ENCODE data around the gene DCC.

DCC gene

DNA sequence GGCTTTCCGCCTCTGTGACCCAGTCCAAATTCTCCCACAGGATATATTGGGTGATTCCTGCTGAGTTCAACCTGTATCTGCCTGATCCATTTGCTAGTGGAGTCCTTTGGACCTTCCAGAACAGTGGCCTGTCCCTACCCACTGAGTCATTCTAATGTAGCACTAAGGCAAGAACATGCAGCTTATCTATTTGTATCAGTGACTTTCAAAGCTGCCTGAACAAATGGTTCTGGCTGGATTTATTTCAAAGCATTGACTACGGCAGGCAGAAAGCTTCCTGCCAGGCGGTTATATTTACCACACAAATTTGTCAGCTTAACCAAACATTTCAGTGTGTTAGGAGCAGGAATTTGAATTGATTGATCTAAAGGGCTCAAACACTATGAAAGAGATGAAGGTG, 613.4 kb downstream of the DCC start:
- no peak for DNase-seq

DNA sequence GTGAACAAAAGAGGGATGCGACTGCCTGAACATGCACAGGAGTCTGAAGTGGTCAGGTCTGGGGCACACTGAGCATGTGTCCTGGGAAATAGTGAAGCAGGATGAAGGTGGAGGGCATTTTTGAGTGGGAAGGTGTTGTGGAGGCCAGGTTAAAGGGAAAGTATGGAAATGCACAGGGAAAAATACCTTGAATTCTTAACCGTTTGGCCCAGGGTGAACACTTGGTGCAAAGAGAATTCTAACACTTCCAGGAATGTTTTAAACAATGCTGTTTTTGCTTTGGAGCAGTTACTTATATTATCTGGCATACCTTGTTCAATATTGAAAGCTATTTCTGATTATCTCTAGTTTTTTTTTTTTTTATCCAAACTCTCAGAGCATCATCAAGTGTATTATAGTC, 623.5 kb downstream of the DCC start:
- no peak for DNase-seq

DNA sequence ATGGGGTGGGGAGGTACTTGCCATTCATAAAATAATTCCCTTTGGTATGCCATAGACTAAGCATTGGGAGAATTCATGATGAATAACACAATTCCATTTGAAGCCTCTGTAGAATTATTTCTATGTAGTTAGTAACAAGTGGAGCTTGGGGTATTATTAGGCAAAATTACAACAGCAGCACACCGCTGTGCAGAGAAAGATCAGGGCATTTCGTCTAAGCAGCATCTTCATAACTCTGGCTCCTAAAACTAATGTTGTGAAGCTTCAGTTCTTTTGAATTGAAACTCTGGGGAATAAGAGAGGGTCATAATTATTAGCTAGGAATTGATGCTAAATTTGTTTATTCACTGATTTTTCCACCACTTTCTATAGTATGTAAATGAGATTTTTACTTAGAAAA, 630.7 kb downstream of the DCC start:
- DNase-seq: no peak

DNA sequence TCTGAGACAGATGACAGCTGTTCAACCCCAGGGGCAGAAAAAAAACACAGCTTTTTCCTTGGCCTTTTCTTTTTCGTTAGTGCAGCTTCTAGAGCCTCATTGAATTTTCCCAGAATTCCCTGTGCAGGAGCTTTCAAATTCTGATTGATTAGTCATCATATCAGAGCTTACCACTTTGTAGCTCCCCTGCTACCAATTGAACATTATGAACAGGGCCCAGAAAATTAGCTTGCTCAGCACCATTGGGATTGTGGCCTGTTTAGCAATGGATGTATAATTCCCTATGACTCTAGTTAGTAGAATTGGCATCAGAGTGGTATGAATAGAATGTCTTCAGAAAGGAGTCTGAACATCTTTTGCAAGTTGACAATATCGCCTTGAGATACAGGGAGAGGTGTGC, 631.1 kb downstream of the DCC start:
- DNase-seq: no peak

DNA sequence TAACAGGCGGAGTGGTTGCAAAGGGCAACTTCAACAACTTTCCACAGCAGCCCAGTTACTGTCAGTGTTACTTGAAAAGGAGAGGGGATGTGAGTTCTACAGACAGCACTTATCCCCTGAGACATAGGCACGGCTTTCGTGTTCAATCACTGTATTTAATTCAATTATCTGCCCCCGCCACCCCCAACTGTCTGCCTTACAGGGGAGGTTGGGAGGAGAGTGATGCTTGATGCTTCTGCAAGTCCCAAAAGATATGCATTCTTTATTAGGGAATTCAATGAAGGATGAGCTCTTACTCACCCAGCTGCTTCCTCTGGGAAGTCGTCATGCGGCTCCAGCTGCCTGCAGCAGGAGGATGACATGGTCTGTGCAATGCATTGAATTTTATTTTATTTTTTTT, 639.9 kb downstream of the DCC start:
- DNase-seq: no peak

DNA sequence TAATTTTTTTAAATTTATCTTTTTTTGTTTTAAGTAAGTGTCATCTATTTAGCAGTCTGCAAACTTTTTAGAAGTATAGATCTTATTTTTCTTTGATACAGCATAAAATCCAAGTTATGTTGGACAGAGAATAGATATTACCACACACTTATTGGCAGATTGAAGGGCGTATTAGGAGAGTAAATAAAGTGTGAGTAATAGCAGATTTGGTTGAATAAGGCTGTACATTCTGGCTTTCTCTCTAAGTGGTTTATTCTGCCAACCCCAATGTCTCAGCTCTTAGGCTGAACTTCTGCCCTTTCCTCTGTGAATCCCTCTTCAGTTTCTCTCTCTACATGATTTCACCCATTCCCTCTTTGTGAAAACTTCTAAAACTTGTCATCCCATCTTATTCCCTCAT, 651.2 kb downstream of the DCC start:
- DNase-seq: no peak

DNA sequence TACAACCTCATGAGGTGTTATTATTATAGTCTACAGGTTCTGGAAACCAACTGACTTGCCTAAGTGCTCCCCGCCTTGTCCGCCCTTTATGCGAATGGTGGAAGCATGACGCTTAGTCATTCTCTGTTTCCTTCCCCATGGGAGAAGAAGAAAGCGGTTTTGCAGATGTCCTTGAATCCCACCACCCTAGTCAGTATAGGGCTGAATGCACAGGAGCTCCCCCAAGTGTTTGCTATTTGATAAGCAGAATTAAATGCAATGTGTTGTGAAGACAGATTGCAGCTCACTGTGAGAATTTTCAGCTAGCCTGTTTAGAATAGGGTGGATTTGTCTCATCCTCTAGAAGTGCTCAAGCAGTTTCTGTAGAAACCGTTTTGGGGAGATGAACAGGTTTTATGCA, 652.0 kb downstream of the DCC start:
- no peak for DNase-seq

DNA sequence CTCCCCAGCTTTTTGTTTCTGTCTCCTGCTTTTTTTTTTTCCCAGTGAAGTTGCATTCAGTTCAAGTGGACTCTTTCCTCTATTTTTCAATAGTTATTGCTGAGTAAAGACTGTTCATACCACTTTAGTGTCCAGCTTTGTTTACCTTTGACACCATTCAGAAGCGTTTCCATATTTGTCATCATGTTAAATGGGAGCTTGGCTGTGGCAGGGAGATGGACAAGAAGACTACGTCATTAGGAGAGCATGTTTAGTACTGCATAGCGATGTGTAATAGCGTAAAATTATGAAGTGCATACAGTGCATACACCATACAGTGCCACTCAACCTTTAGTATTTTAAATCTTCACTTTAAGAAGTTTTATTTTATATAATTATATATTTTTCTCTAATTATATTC, 655.9 kb downstream of the DCC start:
- no peak for DNase-seq

DNA sequence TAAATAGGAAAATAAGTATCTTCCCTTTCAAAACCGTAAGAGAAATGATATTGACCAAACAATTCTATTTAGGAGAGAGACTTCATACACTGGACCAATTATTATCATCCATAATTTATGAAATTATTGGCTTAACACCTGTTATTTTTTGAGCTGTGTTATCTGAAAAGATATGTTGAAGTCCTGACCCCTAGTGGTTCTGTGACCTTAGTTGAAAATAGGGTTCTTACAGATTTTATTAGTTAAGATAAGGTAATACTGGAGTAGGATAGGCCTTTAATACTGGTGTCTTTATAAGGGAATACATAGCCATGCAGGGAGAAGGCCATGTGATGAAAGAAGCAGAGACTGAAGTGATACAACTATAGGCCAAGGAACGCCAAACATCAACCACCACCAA, 659.6 kb downstream of the DCC start:
- no peak for DNase-seq

DNA sequence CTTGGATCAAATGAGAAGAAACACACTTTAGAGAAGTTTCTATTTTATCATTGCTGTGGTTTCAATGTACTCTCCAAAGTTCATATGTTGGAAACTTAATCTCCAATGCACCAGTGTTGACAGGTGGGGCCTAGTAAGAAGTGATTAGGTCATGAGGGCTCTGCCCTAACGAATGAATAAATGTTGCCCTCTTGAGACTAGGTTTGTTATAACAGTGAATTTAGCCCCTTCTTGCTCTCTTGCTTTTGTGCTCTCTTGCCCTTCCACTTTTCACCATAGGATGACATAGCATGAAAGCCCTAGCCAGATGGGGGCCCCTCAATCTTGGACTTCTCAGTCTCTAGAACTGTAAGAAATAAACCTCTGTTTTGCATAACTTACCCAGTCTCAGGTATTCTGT, 664.8 kb downstream of the DCC start:
- no peak for DNase-seq

DNA sequence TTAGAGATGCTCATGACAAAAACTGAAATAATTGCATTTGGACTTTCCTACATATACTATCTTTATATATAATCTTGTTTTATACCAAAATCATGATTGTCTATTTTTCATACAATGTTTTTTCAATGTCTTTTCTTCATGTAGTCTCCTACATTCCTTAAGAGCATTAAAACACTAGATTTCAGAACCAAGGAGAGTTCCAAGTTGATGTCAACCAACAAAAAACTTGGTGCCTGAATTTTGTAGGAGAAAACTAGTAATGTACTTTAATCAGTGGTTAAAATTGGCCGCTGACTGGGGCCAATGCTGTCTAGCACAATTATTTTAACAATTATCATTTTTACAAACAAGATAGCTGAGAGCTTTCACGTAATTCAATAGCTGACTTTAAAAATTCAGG, 678.8 kb downstream of the DCC start:
- DNase-seq: no peak

DNA sequence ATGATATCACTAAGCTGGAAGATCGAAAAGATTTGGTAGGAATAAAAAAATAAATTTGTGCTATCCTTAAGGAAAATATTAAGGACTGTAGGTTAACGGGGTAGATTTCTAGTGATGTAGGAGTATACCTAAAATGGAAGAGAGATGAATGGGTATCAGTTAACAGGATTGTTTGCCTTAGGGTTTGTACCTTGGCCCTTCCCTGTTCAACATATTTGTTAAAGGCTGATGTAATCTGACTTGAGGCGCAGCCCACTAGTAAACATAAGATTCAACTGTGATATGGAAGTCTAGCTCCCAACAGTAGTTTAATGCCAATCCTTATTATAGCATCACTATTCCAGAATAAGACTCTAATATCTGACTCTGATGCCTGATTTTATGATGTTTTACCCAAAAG, 685.2 kb downstream of the DCC start:
- no peak for DNase-seq

DNA sequence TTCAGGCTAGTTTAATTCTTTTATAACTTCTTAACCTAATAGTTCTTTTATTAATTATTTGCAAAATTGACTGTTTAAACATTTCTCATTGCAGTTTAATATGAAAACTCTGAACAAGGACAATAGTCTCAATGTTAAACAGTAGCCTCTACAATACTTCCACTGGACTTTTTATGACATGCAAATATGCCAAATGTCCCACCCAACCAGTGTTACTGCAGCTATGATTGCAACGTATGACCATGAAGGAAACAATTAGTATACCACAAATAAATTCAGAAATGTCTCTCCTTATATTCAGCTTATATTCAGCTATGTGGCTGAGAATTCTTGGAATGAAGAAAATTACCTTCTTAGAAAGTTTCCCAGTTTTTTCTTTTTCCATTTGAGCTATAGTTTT, 688.6 kb downstream of the DCC start:
- no peak for DNase-seq

DNA sequence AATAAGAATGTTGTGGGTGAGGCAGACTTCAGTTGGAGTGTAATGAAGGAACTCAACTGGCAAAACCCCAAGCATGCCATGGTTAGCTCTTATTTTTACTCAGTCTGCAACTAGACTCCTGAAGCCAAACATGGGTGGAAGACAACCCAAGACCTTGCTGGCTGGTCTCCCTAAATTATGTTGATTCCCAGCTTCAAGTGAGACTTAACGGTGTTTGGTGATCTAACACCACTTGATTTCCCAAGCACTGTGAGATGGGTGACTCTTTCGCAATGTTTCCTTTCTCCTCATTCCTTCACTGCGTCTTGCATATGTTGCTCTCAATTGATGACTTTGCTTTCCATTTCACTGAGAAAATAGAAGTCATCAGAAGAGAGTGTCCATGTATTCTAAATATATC, 693.1 kb downstream of the DCC start:
- DNase-seq: no peak

DNA sequence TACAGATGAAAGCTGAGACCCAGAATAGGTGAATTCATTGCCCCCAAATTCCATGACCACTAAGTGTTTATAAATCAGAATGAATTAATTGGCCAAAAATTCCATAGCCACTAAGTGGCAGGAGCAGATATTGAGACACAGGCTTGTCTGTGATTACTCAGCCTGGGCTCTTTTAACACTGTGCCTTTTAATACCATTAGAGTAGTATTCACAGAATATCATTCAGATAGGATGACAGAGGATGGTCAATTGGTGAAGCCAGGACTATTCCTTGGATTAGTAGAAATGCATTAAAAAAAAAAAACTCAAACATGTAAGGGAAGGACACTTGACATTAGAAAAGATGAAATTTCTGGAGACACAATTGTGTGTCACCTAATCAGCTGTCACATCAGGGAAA, 698.6 kb downstream of the DCC start:
- no peak for DNase-seq

DNA sequence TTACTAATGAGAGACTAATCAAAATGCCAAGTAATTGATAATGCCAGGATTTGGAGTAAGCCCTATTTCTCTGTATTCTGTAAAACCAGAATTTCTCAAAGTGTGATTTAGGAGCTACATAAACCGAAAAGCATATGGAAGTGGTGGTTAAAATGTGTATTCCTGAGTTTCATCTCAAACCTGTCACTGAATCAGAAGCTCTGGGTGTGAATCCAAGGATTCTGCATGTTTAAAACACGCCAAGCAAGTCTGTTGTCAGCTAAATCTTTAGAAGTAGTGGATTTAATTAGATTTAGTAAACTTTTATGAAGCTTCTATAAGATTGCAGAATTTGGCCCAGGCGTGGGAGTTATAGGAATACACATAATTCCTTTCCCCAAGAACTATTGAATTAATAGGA, 700.3 kb downstream of the DCC start:
- DNase-seq: no peak

DNA sequence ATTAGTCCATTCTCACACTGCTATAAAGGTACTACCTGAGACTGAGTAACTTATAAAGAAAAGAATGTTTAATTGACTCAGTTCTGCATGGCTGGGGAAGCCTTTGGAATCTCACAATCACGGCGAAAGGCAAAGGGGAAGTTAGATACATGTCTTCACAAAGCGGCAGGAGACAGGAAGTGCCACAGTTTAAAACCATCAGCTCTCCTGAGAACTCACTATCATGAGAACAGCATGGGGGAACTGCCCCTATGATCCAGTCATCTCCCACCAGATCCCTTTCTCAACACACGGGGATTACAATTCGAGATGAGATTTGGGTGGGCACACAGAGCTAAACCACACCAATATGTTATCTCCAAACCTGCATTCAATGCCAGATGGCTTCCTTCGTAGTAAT, 716.1 kb downstream of the DCC start:
- no peak for DNase-seq

DNA sequence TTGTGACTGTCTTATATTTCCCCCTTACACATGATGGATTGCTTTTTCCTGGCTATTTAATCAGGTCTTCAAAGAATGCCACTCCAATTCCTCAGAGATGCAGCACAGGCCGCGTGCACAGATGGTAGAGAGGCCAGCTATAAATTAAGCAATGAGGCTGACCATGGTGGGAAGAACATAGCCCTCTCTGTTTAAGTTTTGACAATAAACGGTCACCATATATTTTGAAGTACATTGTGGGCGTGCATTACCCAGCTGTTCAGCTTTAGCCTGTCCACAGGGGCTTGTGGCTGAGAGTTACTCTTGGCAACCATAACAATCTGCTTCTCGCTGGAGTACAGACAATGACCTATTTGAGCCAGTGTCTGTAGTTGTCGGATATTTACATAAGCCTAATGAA, 730.8 kb downstream of the DCC start:
- DNase-seq: no peak

DNA sequence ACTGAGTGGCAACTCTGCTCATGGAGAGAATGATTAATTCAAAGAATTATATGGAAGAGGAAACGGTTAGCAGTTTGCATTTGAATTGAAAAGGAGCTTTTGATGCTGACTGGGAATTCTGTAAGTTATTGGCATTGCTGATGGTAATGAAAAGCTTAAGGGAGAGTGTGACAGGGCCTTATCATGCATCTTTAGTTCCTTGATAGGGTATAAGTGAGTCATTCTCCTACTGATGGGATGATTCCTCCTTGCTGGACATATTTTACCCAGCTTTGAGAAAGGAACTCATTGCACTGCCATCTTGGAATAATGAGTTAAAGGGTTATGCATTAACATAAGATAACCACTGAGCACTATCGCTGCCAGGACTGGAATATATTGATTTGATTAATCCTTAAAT, 740.7 kb downstream of the DCC start:
- no peak for DNase-seq

DNA sequence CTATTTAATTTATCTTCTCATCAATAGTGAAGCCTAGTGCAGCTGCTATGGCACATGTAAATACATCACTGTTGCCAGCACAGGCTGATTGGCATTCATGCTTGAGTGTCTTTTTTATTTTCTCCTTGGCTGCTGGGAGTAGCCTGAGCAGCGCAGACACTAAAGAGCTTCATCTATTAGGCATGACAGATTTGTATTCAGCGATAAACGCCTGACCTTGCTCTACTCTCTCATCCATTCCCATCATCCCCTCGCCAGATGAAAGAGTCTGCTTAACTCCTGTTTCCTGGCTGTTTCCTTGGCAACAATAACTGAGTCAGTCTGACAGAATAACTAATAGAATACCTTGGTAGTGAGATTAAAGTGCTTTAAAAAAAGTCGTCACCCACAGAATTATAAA, 753.6 kb downstream of the DCC start:
- no peak for DNase-seq

DNA sequence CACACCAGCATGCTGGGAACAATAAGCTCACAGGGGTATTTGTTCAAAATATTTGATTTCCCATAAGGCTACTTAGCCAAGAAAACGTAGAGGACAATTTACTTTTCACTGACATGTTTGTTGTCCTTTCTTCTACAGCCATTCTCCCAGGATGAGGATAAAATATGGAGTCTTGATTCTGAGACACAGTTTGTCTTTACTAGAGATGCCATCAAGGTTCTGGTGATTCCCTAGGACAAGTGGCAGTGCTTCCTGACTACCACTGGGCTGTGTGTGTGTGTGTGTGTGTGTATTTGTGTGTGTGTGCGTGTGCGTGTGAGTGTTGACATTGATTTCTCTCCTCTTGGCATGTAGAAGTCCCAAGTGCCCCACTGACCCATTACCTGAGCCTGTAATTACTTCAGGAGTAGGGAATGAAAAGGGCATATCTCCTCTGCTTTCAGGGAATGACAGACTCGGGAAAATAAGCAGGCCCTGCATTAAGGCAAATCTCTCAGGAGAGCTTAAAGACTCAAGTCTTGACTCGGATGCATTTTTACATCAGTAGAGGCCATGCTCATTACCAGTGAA, 761.6 kb downstream of the DCC start:
- no peak for DNase-seq

DNA sequence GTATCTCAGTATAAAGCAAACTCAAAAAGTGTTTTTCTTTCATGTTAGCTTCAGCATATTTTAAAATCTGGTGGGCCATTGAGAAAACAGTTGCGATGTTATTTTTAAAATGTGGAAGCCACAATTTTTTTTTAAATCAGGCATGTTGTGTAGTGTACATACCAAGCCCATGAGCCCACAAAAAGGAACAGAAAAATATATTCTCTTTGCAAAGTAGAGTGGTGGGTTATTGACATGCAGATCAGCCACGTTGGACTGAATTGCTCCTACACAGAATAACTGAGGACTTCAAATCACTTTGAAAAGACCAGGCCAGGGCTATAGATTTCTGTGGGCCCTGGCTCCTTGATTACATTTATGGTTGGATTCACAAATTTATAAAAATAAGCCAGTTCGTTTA, 774.4 kb downstream of the DCC start:
- DNase-seq: no peak

DNA sequence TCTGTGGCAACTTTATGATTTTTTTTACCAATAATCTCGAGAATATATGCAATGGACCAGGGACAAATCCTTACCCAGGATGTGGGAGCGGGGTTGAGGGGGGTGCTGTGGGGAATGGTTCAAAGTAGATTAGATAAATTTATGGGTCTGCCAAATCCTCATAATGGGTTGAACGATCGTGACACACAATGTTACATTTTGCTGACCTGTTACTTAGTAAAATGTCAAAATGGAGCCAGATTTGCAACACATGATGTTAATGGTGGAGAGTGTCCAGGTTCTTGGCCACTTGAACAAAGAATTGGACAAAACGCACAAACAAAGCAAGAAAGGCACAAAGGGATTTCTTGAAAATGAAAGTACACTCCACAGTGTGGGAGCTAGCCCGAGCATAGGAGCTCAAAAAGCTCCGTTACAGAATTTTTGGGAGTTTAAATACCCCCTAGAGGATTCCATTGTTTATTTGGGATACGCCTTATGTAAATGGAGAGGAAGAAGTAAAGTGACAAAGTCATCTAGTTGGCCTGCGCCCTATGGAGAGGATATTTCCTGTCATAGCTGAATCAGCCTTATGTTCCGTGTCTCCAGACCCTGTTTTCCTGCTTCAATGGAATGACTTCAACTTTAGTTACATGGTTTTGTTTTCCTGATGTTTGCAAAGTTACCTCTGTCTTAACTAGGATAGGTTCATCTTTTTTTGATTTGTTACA, 776.0 kb downstream of the DCC start:
- DNase-seq: no peak

DNA sequence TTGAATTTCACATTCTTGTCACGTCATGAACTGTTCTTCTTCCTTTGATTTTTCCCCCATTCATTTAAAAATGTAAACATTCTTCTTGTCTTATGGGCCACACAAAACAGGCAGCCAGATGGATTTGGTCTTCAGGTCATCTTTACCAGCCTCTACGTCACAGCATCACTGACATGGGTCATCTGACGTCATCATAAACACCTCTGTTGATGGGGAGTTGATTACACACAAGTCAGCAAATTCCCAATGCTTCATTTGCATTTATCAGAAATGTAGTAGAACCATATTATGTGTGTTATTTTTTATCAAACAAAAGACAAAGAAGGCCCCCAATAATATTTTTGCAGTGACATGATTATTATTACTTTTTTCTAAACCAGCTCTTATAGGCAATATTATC, 777.9 kb downstream of the DCC start:
- no peak for DNase-seq

DNA sequence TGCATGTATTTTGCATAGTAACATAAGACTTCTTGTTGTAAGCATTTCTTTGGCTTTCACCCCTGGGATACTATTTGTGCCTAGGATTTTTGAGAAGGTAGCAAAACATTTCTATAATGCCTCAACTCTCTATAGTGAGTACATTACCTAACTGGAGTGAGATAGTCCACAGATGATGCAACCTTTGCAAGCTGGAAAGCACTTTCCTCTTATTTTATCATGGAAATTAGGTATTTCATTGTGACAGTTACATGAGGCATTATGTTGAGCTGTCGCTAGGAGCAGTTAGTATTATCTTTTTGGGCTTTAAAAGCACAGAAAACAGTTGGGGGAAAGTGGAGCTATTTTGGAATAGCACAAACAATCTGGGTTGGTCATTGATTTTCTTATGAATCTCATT, 786.2 kb downstream of the DCC start:
- DNase-seq: no peak

DNA sequence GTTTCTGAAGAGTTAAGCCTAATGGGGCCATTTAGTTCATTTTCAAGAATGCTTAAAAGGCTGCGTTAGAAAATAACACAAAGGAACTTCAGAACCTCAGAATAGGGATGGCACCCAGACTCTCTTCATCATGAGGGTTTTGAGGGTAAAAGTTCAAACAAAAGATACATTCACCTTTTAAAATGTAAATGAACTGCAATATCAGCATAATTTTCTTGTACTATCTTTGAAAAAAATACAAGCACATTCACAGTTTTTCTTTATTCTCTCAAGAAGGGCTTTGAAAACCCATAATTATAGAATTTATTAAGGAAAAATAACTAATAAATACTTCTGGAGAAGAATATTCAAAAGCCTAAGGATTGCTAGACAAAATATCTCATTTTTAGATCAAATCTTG, 791.0 kb downstream of the DCC start:
- no peak for DNase-seq

Data from activated effector memory CD4-positive, alpha-beta T cell treated with Interleukin-2 at 50 U/mL for 16 hours (primary cell).